HEK293 (cell line): ENCODE data around the gene FRMD5.

Experiments used
- CTCF ChIA-PET: fragments of 350-600 bp; formaldehyde crosslinking; extraction: SDS; loops from one replicate; lab custom pipeline; 2021; ENCODE audit warnings: antibody characterized with exemption; lab: Yijun Ruan, JAX
- POLR2A ChIA-PET: fragments of 300-600 bp; formaldehyde crosslinking; extraction: SDS; loops from one replicate; lab custom pipeline; 2020; ENCODE audit warnings: antibody characterized with exemption, inconsistent platforms; lab: Yijun Ruan, JAX
- H3K27ac ChIP-seq: fragments of 200-500 bp; sonication (Bioruptor generic); 2 replicates; pipeline ENCODE4 v1.5.1; 2014; ENCODE audit warnings: low read depth, low read length, control low read depth, inconsistent platforms; ENCODE audit errors: extremely low read depth
- H3K36me3 ChIP-seq, 2 experiments: fragments of 200-500 bp in 1 of 2; sonication (Bioruptor generic) in 1 of 2; 1 replicate in 1 of 2; 2 replicates in 1 of 2; pipeline ENCODE4 v1.5.1; 2014 to 2017; ENCODE audit warnings: inconsistent platforms in 2 of 2, low read length in 2 of 2; ENCODE audit not compliant: control insufficient read depth in 2 of 2, insufficient read depth in 1 of 2
- H3K4me1 ChIP-seq: fragments of 200-500 bp; sonication (Bioruptor generic); 2 replicates; pipeline ENCODE4 v1.5.1; 2014; ENCODE audit warnings: mild to moderate bottlenecking, low read length, inconsistent platforms; ENCODE audit not compliant: control insufficient read depth, insufficient read depth
- H3K4me3 ChIP-seq: 2 replicates; pipeline ENCODE4 v1.5.1; 2011; ENCODE audit warnings: low read depth, mild to moderate bottlenecking, control low read depth, low read length, moderate library complexity
- H3K9me3 ChIP-seq: fragments of 200-500 bp; sonication (Bioruptor generic); 2 replicates; pipeline ENCODE4 v1.5.1; 2014; ENCODE audit warnings: low read depth, low read length, inconsistent platforms; ENCODE audit not compliant: control insufficient read depth, insufficient read depth
- MYNN ChIP-seq: fragments of 450-650 bp; formaldehyde crosslinking; IDR thresholded peaks from 2 replicates; pipeline ENCODE4 v1.5.1; 2016; ENCODE audit warnings: missing biosample characterization, missing genetic modification characterization, borderline replicate concordance
- PRDM10 ChIP-seq: fragments of 450-650 bp; formaldehyde crosslinking; IDR thresholded peaks from 2 replicates; pipeline ENCODE4 v1.5.1; 2016; ENCODE audit warnings: missing biosample characterization, missing genetic modification characterization
- SP7 ChIP-seq: fragments of 450-650 bp; formaldehyde crosslinking; IDR thresholded peaks from 2 replicates; pipeline ENCODE4 v1.5.1; 2016; ENCODE audit warnings: missing biosample characterization, missing genetic modification characterization
- TSHZ1 ChIP-seq: fragments of 450-650 bp; formaldehyde crosslinking; IDR thresholded peaks from 2 replicates; pipeline ENCODE4 v1.5.1; 2016; ENCODE audit warnings: missing biosample characterization, missing genetic modification characterization, borderline replicate concordance
- ZFHX2 ChIP-seq: fragments of 450-650 bp; formaldehyde crosslinking; conservative IDR thresholded peaks from 2 replicates; pipeline ENCODE4 v1.5.1; 2016; ENCODE audit warnings: missing biosample characterization, missing genetic modification characterization
- ZNF114 ChIP-seq: fragments of 450-650 bp; formaldehyde crosslinking; IDR thresholded peaks from 2 replicates; pipeline ENCODE4 v1.5.0; 2017; ENCODE audit warnings: missing biosample characterization, missing genetic modification characterization
- ZNF133 ChIP-seq: fragments of 450-650 bp; formaldehyde crosslinking; IDR thresholded peaks from 2 replicates; pipeline ENCODE4 v1.5.1; 2016; ENCODE audit warnings: missing biosample characterization, missing genetic modification characterization
- ZNF16 ChIP-seq: fragments of 450-650 bp; formaldehyde crosslinking; IDR thresholded peaks from 2 replicates; pipeline ENCODE4 v1.5.1; 2016; ENCODE audit warnings: low read depth, missing biosample characterization, missing genetic modification characterization
- ZNF274 ChIP-seq, 2 experiments: fragments of 200-500 bp in 1 of 2; fragments of 450-650 bp in 1 of 2; sonication (Bioruptor generic) in 1 of 2; formaldehyde crosslinking in 1 of 2; IDR thresholded peaks; 2 replicates each; pipeline versions ENCODE4 v1.5.1 to v1.6.1; 2014 to 2016; ENCODE audit warnings: borderline replicate concordance in 1 of 2, inconsistent platforms in 1 of 2, low read length in 1 of 2, missing biosample characterization in 1 of 2, missing genetic modification characterization in 1 of 2
- ZNF324 ChIP-seq: fragments of 450-650 bp; formaldehyde crosslinking; IDR thresholded peaks from 2 replicates; pipeline ENCODE4 v1.5.1; 2016; ENCODE audit warnings: missing biosample characterization, missing genetic modification characterization
- ZNF350 ChIP-seq: fragments of 450-650 bp; formaldehyde crosslinking; IDR thresholded peaks from 2 replicates; pipeline ENCODE4 v1.5.0; 2017; ENCODE audit warnings: missing biosample characterization, mild to moderate bottlenecking, missing genetic modification characterization
- ZNF37A ChIP-seq: fragments of 450-650 bp; IDR thresholded peaks from 2 replicates; pipeline ENCODE4 v1.5.1; 2018; ENCODE audit warnings: missing biosample characterization, missing genetic modification characterization
- ZNF529 ChIP-seq: fragments of 450-650 bp; formaldehyde crosslinking; IDR thresholded peaks from 2 replicates; pipeline ENCODE4 v1.5.1; 2017; ENCODE audit warnings: missing genetic modification characterization, missing biosample characterization; ENCODE audit not compliant: insufficient replicate concordance
- ZNF624 ChIP-seq: fragments of 450-650 bp; formaldehyde crosslinking; IDR thresholded peaks from 2 replicates; pipeline ENCODE4 v1.5.1; 2017; ENCODE audit warnings: missing biosample characterization, missing genetic modification characterization
- ZNF660 ChIP-seq: fragments of 450-650 bp; IDR thresholded peaks from 2 replicates; pipeline ENCODE4 v1.5.1; 2018; ENCODE audit warnings: missing biosample characterization, mild to moderate bottlenecking, missing genetic modification characterization
- ZSCAN23 ChIP-seq: fragments of 450-650 bp; formaldehyde crosslinking; IDR thresholded peaks from 2 replicates; pipeline ENCODE4 v1.5.1; 2016; ENCODE audit warnings: missing biosample characterization, missing genetic modification characterization
- TF ChIP-seq, protein P1 (sequence below): fragments of 450-650 bp; formaldehyde crosslinking; IDR thresholded peaks from 2 replicates; pipeline ENCODE4 v1.5.1; 2017; ENCODE audit warnings: missing biosample characterization, missing genetic modification characterization
- TF ChIP-seq, protein P2 (sequence below): fragments of 450-650 bp; formaldehyde crosslinking; IDR thresholded peaks from 2 replicates; pipeline ENCODE4 v1.5.1; 2016; ENCODE audit warnings: missing biosample characterization, missing genetic modification characterization
- TF ChIP-seq, protein P3 (sequence below): fragments of 450-650 bp; formaldehyde crosslinking; IDR thresholded peaks from 2 replicates; pipeline ENCODE4 v1.5.1; 2016; ENCODE audit warnings: missing biosample characterization, missing genetic modification characterization

FRMD5 gene

GRCh38 chr15:43943511-43943910 lies 251.6 kb downstream of the FRMD5 start (continued):
- TF ChIP-seq MYNN (tag by site-specific recombination) (no peak), ZNF133 (tag by site-specific recombination) (no peak), PRDM10 (tag by site-specific recombination) (no peak), ZNF16 (no peak), ZSCAN23 (no peak), ZNF37A (tag by site-specific recombination) (no peak)

GRCh38 chr15:43942194-43942593 lies 252.9 kb downstream of the FRMD5 start:
- Histone ChIP-seq H3K27ac (no peak overlapping the region), H3K9me3 (no peaks in the 10 kb centered on the region), H3K4me1 (no peaks in the 10 kb centered on the region), H3K4me3 (no peak overlapping the region), H3K36me3 (no peaks in the 10 kb centered on the region)
- no peak for TF ChIP-seq ZNF114 (tag by site-specific recombination)
- TF ChIP-seq ZNF529 (tag by site-specific recombination): no peak
- TF ChIP-seq, protein P1, sequence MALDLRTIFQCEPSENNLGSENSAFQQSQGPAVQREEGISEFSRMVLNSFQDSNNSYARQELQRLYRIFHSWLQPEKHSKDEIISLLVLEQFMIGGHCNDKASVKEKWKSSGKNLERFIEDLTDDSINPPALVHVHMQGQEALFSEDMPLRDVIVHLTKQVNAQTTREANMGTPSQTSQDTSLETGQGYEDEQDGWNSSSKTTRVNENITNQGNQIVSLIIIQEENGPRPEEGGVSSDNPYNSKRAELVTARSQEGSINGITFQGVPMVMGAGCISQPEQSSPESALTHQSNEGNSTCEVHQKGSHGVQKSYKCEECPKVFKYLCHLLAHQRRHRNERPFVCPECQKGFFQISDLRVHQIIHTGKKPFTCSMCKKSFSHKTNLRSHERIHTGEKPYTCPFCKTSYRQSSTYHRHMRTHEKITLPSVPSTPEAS (tag by site-specific recombination): no peak
- ChIA-PET POLR2A (no interaction called here), CTCF (interaction anchor here (1.0 to 1.1 kb wide), 2 partner anchors 13 to 124 kb away, joined by 3 read pairs; no protein-coding TSS in a partner anchor)

- Histone ChIP-seq H3K9me3 (no peaks in the 10 kb centered on the region), H3K4me3 (no peak overlapping the region), H3K27ac (no peak overlapping the region), H3K36me3 (no peaks in the 10 kb centered on the region), H3K4me1 (no peaks in the 10 kb centered on the region)
- ChIA-PET CTCF (interaction anchor here (0.7 to 1.1 kb wide), 3 partner anchors 12 to 172 kb away, joined by 3 read pairs; no protein-coding TSS in a partner anchor), POLR2A (no interaction called here)
- TF ChIP-seq ZNF350 (tag by site-specific recombination) (no peak), ZNF16 (no peak), ZNF660 (tag by site-specific recombination) (no peak), ZNF274 (IDR thresholded peaks at IDR 0.05; ENCODE audit: low read length) (no peak), ZNF274 (tag by site-specific recombination; IDR thresholded peaks at IDR 0.05; ENCODE audit: borderline replicate concordance) (no peak), ZNF624 (tag by site-specific recombination) (no peak), ZFHX2 (tag by site-specific recombination) (no peak), ZNF324 (tag by site-specific recombination) (no peak), TSHZ1 (no peak), SP7 (tag by site-specific recombination) (no peak)
- TF ChIP-seq, protein P2, sequence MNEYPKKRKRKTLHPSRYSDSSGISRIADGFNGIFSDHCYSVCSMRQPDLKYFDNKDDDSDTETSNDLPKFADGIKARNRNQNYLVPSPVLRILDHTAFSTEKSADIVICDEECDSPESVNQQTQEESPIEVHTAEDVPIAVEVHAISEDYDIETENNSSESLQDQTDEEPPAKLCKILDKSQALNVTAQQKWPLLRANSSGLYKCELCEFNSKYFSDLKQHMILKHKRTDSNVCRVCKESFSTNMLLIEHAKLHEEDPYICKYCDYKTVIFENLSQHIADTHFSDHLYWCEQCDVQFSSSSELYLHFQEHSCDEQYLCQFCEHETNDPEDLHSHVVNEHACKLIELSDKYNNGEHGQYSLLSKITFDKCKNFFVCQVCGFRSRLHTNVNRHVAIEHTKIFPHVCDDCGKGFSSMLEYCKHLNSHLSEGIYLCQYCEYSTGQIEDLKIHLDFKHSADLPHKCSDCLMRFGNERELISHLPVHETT (tag by site-specific recombination): no peak
- TF ChIP-seq, protein P3, sequence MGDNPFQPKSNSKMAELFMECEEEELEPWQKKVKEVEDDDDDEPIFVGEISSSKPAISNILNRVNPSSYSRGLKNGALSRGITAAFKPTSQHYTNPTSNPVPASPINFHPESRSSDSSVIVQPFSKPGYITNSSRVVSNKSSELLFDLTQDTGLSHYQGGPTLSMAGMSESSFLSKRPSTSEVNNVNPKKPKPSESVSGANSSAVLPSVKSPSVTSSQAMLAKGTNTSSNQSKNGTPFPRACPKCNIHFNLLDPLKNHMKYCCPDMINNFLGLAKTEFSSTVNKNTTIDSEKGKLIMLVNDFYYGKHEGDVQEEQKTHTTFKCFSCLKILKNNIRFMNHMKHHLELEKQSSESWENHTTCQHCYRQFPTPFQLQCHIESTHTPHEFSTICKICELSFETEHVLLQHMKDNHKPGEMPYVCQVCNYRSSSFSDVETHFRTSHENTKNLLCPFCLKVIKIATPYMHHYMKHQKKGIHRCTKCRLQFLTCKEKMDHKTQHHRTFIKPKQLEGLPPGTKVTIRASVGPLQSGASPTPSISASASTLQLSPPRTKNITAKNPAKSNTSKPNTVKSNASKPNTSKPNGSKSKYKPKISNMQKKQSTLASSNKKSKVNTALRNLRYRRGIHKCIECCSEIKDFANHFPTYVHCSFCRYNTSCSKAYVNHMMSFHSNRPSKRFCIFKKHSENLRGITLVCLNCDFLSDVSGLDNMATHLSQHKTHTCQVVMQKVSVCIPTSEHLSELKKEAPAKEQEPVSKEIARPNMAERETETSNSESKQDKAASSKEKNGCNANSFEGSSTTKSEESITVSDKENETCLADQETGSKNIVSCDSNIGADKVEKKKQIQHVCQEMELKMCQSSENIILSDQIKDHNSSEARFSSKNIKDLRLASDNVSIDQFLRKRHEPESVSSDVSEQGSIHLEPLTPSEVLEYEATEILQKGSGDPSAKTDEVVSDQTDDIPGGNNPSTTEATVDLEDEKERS (tag by site-specific recombination): no peak
Observed at GRCh38 chr15:43941555-43941954, 253.5 kb downstream of the FRMD5 start.
